MCF 10A (cell line): ENCODE results near the gene NRXN3. TPM values are rescaled to one million over a fixed set of nuclear protein-coding genes. Genes with fewer than 3 reads are reported as not detected.

Source experiments
- BruUV-seq: library from RNA; stranded (reverse); fragments of 400-500 nt; replicated peaks from 2 replicates; lab custom pipeline; 2021; lab: Mats Ljungman, UMichigan
- CTCF ChIA-PET: fragments of 300-600 bp; sonication (Branson Sonifier 250); formaldehyde crosslinking; extraction: SDS; loops from one replicate; lab custom pipeline; 2021; ENCODE audit warnings: antibody characterized with exemption, inconsistent platforms; lab: Yijun Ruan, JAX
- POLR2A ChIA-PET: fragments of 300-600, 350-650 bp; sonication (Branson Sonifier 250); formaldehyde crosslinking; extraction: SDS; loops from one replicate; lab custom pipeline; 2020; ENCODE audit warnings: antibody characterized with exemption, inconsistent platforms; lab: Yijun Ruan, JAX
- DNase-seq: peaks from one replicate; pipeline ENCODE4 v3.0.0-alpha.2; 2018; ENCODE audit not compliant: unreplicated experiment
- H3K27ac Mint-ChIP-seq: one replicate; pipeline ENCODE4 v1.8.0; 2022; ENCODE audit warnings: mild to moderate bottlenecking, low read depth, mixed read lengths; ENCODE audit not compliant: unreplicated experiment
- H3K27me3 Mint-ChIP-seq: one replicate; pipeline ENCODE4 v1.8.0; 2022; ENCODE audit warnings: mixed read lengths; ENCODE audit not compliant: insufficient read depth, unreplicated experiment
- H3K36me3 Mint-ChIP-seq: one replicate; pipeline ENCODE4 v1.8.0; 2022; ENCODE audit warnings: mild to moderate bottlenecking, moderate library complexity, mixed read lengths; ENCODE audit not compliant: insufficient read depth, unreplicated experiment
- H3K4me1 Mint-ChIP-seq: one replicate; pipeline ENCODE4 v1.8.0; 2022; ENCODE audit warnings: mixed read lengths; ENCODE audit not compliant: insufficient read depth, unreplicated experiment
- H3K4me3 Mint-ChIP-seq: one replicate; pipeline ENCODE4 v1.8.0; 2022; ENCODE audit warnings: mild to moderate bottlenecking, moderate library complexity, mixed read lengths; ENCODE audit not compliant: unreplicated experiment
- H3K9me3 Mint-ChIP-seq: one replicate; pipeline ENCODE4 v1.8.0; 2022; ENCODE audit warnings: mixed read lengths; ENCODE audit not compliant: unreplicated experiment
- intact Hi-C: fragments of 100-400 bp; cut with micrococcal nuclease; formaldehyde crosslinking; loops from 2 replicates; pipeline ENCODE4 v1.14.1; 2022
- total RNA-seq: library from RNA; stranded (reverse); gene quantifications from 2 replicates; pipeline ENCODE4 v1.2.3, GENCODE V29; 2022
- TF ChIP-seq, protein P1 (sequence below): fragments of 200-600 bp; IDR thresholded peaks from one replicate; pipeline ENCODE4 v1.8.0; 2022; ENCODE audit warnings: antibody characterized with exemption, mild to moderate bottlenecking; ENCODE audit not compliant: unreplicated experiment

The NRXN3 gene
- total RNA-seq, 1 experiment from 2014 or later, result not detected

- H3K27ac Mint-ChIP-seq, result no peak overlapping the region
- POLR2A ChIA-PET, result interaction anchor here (0.5 kb wide), 1 partner anchor 162 kb away, joined by 4 read pairs; no protein-coding TSS in a partner anchor
- no peaks in the 10 kb centered on the region for H3K4me1 Mint-ChIP-seq
- no peaks in the 10 kb centered on the region for H3K9me3 Mint-ChIP-seq
- TF ChIP-seq, protein P1, sequence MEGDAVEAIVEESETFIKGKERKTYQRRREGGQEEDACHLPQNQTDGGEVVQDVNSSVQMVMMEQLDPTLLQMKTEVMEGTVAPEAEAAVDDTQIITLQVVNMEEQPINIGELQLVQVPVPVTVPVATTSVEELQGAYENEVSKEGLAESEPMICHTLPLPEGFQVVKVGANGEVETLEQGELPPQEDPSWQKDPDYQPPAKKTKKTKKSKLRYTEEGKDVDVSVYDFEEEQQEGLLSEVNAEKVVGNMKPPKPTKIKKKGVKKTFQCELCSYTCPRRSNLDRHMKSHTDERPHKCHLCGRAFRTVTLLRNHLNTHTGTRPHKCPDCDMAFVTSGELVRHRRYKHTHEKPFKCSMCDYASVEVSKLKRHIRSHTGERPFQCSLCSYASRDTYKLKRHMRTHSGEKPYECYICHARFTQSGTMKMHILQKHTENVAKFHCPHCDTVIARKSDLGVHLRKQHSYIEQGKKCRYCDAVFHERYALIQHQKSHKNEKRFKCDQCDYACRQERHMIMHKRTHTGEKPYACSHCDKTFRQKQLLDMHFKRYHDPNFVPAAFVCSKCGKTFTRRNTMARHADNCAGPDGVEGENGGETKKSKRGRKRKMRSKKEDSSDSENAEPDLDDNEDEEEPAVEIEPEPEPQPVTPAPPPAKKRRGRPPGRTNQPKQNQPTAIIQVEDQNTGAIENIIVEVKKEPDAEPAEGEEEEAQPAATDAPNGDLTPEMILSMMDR, result no peak
- no peak for DNase-seq
- BruUV-seq, result no TSS peak
- H3K36me3 Mint-ChIP-seq, result no peaks in the 10 kb centered on the region
- CTCF ChIA-PET, result interaction anchor here (1.7 kb wide), 1 partner anchor 42 kb away, joined by 4 read pairs; no protein-coding TSS in a partner anchor
- H3K4me3 Mint-ChIP-seq, result no peak overlapping the region
- H3K27me3 Mint-ChIP-seq, result peaks cover 5% of the 10 kb centered on the region
- intact Hi-C loops, result no loop called here
Measured at GRCh38 chr14:79256380-79256779, 1086.2 kb downstream of the NRXN3 start.

DNA sequence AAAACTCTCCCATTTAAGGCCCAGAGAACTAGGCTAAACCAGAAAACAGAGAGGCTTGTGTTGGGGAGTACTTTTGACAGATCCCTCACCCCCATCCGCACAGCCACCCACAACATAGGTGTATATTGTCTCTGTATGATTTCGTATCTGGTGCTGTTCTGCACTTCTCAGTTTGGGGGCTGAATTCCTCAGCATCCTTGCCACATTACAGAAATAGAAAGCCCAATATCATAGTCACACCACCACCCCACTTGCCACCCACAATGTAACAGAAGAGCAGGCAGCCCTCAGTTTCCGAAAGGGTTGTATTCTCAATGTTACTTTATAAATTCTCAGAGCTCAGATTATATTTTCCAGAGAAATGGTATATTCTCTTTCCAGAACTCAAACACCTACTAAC, 1090.2 kb downstream of the NRXN3 start:
- Mint-ChIP-seq H3K9me3 (no peaks in the 10 kb centered on the region), H3K27me3 (peaks cover 15% of the 10 kb centered on the region), H3K4me3 (no peak overlapping the region), H3K36me3 (no peaks in the 10 kb centered on the region), H3K27ac (no peak overlapping the region), H3K4me1 (no peaks in the 10 kb centered on the region)
- TF ChIP-seq, protein P1, result no peak
- CTCF ChIA-PET, result interaction anchor here (0.8 to 1.3 kb wide), 2 partner anchors 16 to 254 kb away, joined by 3 to 4 read pairs; no protein-coding TSS in a partner anchor
- no TSS peak for BruUV-seq
- no peak for DNase-seq
- intact Hi-C loops, result no loop called here
- POLR2A ChIA-PET, result no interaction called here

GRCh38 chr14:79265366-79265946, 1095.3 kb downstream of the NRXN3 start:
- TF ChIP-seq, protein P1, result no peak
- Mint-ChIP-seq H3K27me3 (peaks cover 15% of the 10 kb centered on the region), H3K27ac (no peak overlapping the region), H3K4me1 (no peaks in the 10 kb centered on the region), H3K9me3 (no peaks in the 10 kb centered on the region), H3K4me3 (no peak overlapping the region), H3K36me3 (no peaks in the 10 kb centered on the region)
- DNase-seq, result no peak
- ChIA-PET POLR2A (no interaction called here), CTCF (no interaction called here)
- BruUV-seq, result no TSS peak
- intact Hi-C loops, result no loop called here

DNA sequence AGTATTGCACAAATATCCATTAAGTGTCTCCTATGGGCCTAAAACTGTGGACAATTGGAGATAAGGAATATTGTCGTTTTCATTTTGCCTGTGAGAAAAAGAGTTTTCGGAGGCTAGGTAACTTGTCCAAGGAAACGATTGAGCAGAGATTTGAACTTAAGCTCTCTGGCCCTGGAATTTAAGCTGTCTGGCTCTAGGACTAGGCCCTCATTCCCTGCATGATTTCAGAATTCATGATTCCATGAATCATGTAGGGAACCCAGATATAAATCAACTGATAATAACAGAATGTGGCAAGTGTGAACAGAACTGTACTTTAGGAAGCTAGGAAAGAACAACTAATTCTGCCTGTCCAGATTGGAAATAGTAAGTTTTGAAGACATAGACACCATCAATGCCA, 1100.2 kb downstream of the NRXN3 start:
- Mint-ChIP-seq H3K27ac (no peak overlapping the region), H3K4me3 (no peak overlapping the region), H3K27me3 (peaks cover 7% of the 10 kb centered on the region), H3K9me3 (no peaks in the 10 kb centered on the region), H3K36me3 (no peaks in the 10 kb centered on the region), H3K4me1 (no peaks in the 10 kb centered on the region)
- BruUV-seq, result no TSS peak
- POLR2A ChIA-PET, result no interaction called here
- TF ChIP-seq, protein P1, result no peak
- CTCF ChIA-PET, result no interaction called here
- intact Hi-C loops, result no loop called here
- no peak for DNase-seq
